ENCODE results near the gene MLKL.

MLKL gene

GRCh38 chr16:74641969-74642368 is 58.7 kb downstream of the MLKL start:
- DNase-seq = no peak

- DNase-seq = no peak
These were observed 62.8 kb downstream of the MLKL start for GRCh38 chr16:74637742-74638453.

GRCh38 chr16:74635303-74635702 is 65.4 kb downstream of the MLKL start:
- no peak for DNase-seq

GRCh38 chr16:74633686-74634085 is 67.0 kb downstream of the MLKL start:
- no peak for DNase-seq

- DNase-seq = no peak
These were observed 73.0 kb downstream of the MLKL start for GRCh38 chr16:74627506-74628220.

- DNase-seq = no peak
These were observed 73.8 kb downstream of the MLKL start for GRCh38 chr16:74626741-74627416.

GRCh38 chr16:74625500-74626350 is 74.9 kb downstream of the MLKL start:
- DNase-seq = no peak

- no peak for DNase-seq
These were observed 76.8 kb downstream of the MLKL start for GRCh38 chr16:74623839-74624235.

- no peak for DNase-seq
These were observed 77.3 kb downstream of the MLKL start for GRCh38 chr16:74623214-74623838.

- DNase-seq = no peak
These were observed 78.7 kb downstream of the MLKL start for GRCh38 chr16:74622005-74622404.
